H9 (cell line): Measurements from ENCODE around the gene SPRED3. TPM values are rescaled to one million over a fixed set of nuclear protein-coding genes. Genes with fewer than 3 reads are reported as not detected.

ENCODE experiments used
- DNase-seq: peaks from one replicate; pipeline ENCODE4 v3.0.0-alpha.2; 2017
- H2AFZ ChIP-seq: one replicate; pipeline ENCODE4 v1.6.1; 2013; ENCODE audit warnings: mild to moderate bottlenecking, low read length, control low read depth, moderate library complexity
- H2AK5ac ChIP-seq: 2 replicates; pipeline ENCODE4 v1.6.1; 2013; ENCODE audit warnings: low read length, control low read depth, mixed read lengths; ENCODE audit not compliant: insufficient read length
- H2BK120ac ChIP-seq: one replicate; pipeline ENCODE4 v1.6.1; 2013; ENCODE audit warnings: low read depth, mild to moderate bottlenecking, low read length, control low read depth, inconsistent platforms; ENCODE audit not compliant: poor library complexity, severe bottlenecking
- H2BK12ac ChIP-seq: 2 replicates; pipeline ENCODE4 v1.6.1; 2013; ENCODE audit warnings: low read length, control low read depth, mixed read lengths, low read depth; ENCODE audit not compliant: insufficient read length
- H2BK15ac ChIP-seq: 2 replicates; pipeline ENCODE4 v1.6.1; 2013; ENCODE audit warnings: low read depth, low read length, control low read depth
- H2BK20ac ChIP-seq: one replicate; pipeline ENCODE4 v1.6.1; 2013; ENCODE audit warnings: low read depth, mild to moderate bottlenecking, low read length, control low read depth, inconsistent platforms; ENCODE audit not compliant: poor library complexity, severe bottlenecking
- H2BK5ac ChIP-seq: 2 replicates; pipeline ENCODE4 v1.6.1; 2013; ENCODE audit warnings: low read length, control low read depth, mixed read lengths; ENCODE audit not compliant: insufficient read length
- H3K14ac ChIP-seq: 2 replicates; pipeline ENCODE4 v1.6.1; 2013; ENCODE audit warnings: low read length, control low read depth; ENCODE audit not compliant: insufficient read depth
- H3K18ac ChIP-seq: 2 replicates; pipeline ENCODE4 v1.6.1; 2013; ENCODE audit warnings: low read depth, mild to moderate bottlenecking, mixed read lengths, low read length, control low read depth; ENCODE audit not compliant: insufficient read length
- H3K23ac ChIP-seq: 2 replicates; pipeline ENCODE4 v1.6.1; 2013; ENCODE audit warnings: low read length, control low read depth, mixed read lengths, low read depth; ENCODE audit not compliant: insufficient read length
- H3K23me2 ChIP-seq: 2 replicates; pipeline ENCODE4 v1.6.1; 2013; ENCODE audit warnings: low read depth, mild to moderate bottlenecking, mixed read lengths, low read length, control low read depth; ENCODE audit not compliant: insufficient read length, poor library complexity, severe bottlenecking
- H3K27ac ChIP-seq: 2 replicates; pipeline ENCODE4 v1.5.1; 2013; ENCODE audit warnings: low read length, control low read depth, mixed read lengths, low read depth; ENCODE audit not compliant: insufficient read length
- H3K27me3 ChIP-seq: 2 replicates; pipeline ENCODE4 v1.6.1; 2013; ENCODE audit warnings: low read length, control low read depth, inconsistent platforms; ENCODE audit not compliant: insufficient read depth
- H3K4ac ChIP-seq: 2 replicates; pipeline ENCODE4 v1.6.1; 2013; ENCODE audit warnings: low read depth, mild to moderate bottlenecking, control low read depth, inconsistent platforms, low read length, moderate library complexity
- H3K4me1 ChIP-seq: 2 replicates; pipeline ENCODE4 v1.6.1; 2013; ENCODE audit warnings: low read length, control low read depth, inconsistent platforms; ENCODE audit not compliant: insufficient read depth
- H3K4me2 ChIP-seq: 2 replicates; pipeline ENCODE4 v1.6.1; 2013; ENCODE audit warnings: low read length, control low read depth, mixed read lengths; ENCODE audit not compliant: insufficient read length, insufficient read depth
- H3K56ac ChIP-seq: 2 replicates; pipeline ENCODE4 v1.6.1; 2013; ENCODE audit warnings: low read depth, mild to moderate bottlenecking, mixed read lengths, low read length, control low read depth; ENCODE audit not compliant: insufficient read length
- H3K79me1 ChIP-seq: 2 replicates; pipeline ENCODE4 v1.6.1; 2013; ENCODE audit warnings: low read depth, mild to moderate bottlenecking, moderate library complexity, low read length, control low read depth, inconsistent platforms; ENCODE audit not compliant: insufficient read depth, poor library complexity, severe bottlenecking
- H3K79me2 ChIP-seq: 2 replicates; pipeline ENCODE4 v1.6.1; 2013; ENCODE audit warnings: low read length, control low read depth, inconsistent platforms; ENCODE audit not compliant: insufficient read depth
- H3K9ac ChIP-seq: 2 replicates; pipeline ENCODE4 v1.6.1; 2013; ENCODE audit warnings: low read length, control low read depth, mixed read lengths; ENCODE audit not compliant: insufficient read length; ENCODE audit errors: extremely low read depth
- H3K9me3 ChIP-seq: one replicate; pipeline ENCODE4 v1.6.1; 2013; ENCODE audit warnings: low read depth, low read length, inconsistent platforms; ENCODE audit not compliant: control insufficient read depth
- H3T11ph ChIP-seq: one replicate; pipeline ENCODE4 v1.6.1; 2013; ENCODE audit warnings: mild to moderate bottlenecking, low read length, control low read depth, inconsistent platforms
- H4K20me1 ChIP-seq: one replicate; pipeline ENCODE4 v1.6.1; 2013; ENCODE audit not compliant: control insufficient read depth, insufficient read length, insufficient read depth
- H4K5ac ChIP-seq: 2 replicates; pipeline ENCODE4 v1.6.1; 2013; ENCODE audit warnings: low read depth, mild to moderate bottlenecking, mixed read lengths, low read length, control low read depth; ENCODE audit not compliant: insufficient read length
- H4K8ac ChIP-seq: replicated peaks from 2 replicates; pipeline ENCODE4 v1.6.1; 2013; ENCODE audit warnings: low read length, control low read depth, mixed read lengths, low read depth; ENCODE audit not compliant: insufficient read length
- H4K91ac ChIP-seq: 2 replicates; pipeline ENCODE4 v1.6.1; 2013; ENCODE audit warnings: low read depth, mild to moderate bottlenecking, moderate library complexity, mixed read lengths, low read length, control low read depth; ENCODE audit not compliant: insufficient read length
- H3K27ac Mint-ChIP-seq, 3 experiments: 2 replicates in 2 of 3; 3 replicates in 1 of 3; pipeline ENCODE4 v1.8.0; 2020 to 2021; ENCODE audit warnings: mixed read lengths in 3 of 3, mild to moderate bottlenecking in 1 of 3, moderate library complexity in 1 of 3
- H3K27me3 Mint-ChIP-seq: 2 replicates; pipeline ENCODE4 v1.8.0; 2021; ENCODE audit warnings: low read depth, mild to moderate bottlenecking, moderate library complexity, mixed read lengths
- H3K36me3 Mint-ChIP-seq, 3 experiments: 2 replicates in 2 of 3; 3 replicates in 1 of 3; pipeline ENCODE4 v1.8.0; 2020 to 2021; ENCODE audit warnings: low read depth in 3 of 3, mixed read lengths in 3 of 3; ENCODE audit not compliant: insufficient read depth in 1 of 3
- H3K4me1 Mint-ChIP-seq, 2 experiments: 2 replicates each; pipeline ENCODE4 v1.8.0; 2020; ENCODE audit warnings: mixed read lengths in 2 of 2
- H3K4me3 Mint-ChIP-seq, 2 experiments: 2 replicates in 1 of 2; 3 replicates in 1 of 2; pipeline ENCODE4 v1.8.0; 2020 to 2021; ENCODE audit warnings: mild to moderate bottlenecking in 2 of 2, mixed read lengths in 2 of 2, moderate library complexity in 1 of 2
- H3K9me3 Mint-ChIP-seq, 2 experiments: 2 replicates in 1 of 2; 3 replicates in 1 of 2; pipeline ENCODE4 v1.8.0; 2020; ENCODE audit warnings: mild to moderate bottlenecking in 2 of 2, mixed read lengths in 2 of 2, moderate library complexity in 1 of 2
- WGBS: extraction: QIAGEN DNeasy Blood & Tissue Kit; methylation state at CpG from one replicate; pipeline ENCODE4 v1.1.7; 2013; ENCODE audit warnings: missing lambda C conversion rate, low lambda C conversion rate, mixed read lengths; ENCODE audit not compliant: insufficient read length; ENCODE audit errors: extremely low coverage; 5-methylcytosine and 5-hydroxymethylcytosine counted together
- total RNA-seq: library from RNA; stranded (reverse); gene quantifications from 2 replicates; pipeline ENCODE4 v1.2.1, GENCODE V29; 2021
- TF ChIP-seq, protein P1 (sequence below): fragments of 200-600 bp; sonication (generic); conservative IDR thresholded peaks from 3 replicates; pipeline ENCODE4 v1.8.0; 2021; ENCODE audit warnings: antibody characterized with exemption, mild to moderate bottlenecking

Gene SPRED3
- total RNA-seq, 1 experiment from 2014 or later: 16.4 TPM

DNA sequence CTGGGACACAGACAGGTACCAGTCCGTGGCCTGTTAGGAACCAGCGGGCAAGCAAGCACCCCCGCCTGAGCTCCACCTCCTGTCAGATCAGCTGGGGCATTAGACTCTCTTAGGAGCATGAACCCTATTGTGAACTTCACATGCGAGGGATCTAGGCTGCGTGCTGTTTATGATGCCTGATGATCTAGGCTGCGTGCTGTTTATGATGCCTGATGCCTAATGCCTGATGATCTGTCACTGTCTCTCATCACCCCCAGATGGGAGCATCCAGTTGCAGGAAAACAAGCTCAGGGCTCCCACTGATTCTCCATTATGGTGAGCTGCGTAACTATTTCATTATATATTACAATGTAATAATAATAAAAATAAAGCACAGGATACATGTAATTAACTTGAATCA is 33.9 kb downstream of the SPRED3 start:
- Histone ChIP-seq H3K27me3 (no peaks in the 10 kb centered on the region), H3K9ac (no peak overlapping the region), H2BK12ac (no peak overlapping the region), H4K91ac (no peak overlapping the region), H4K20me1 (no peaks in the 10 kb centered on the region), H2AFZ (no peak overlapping the region), H2AK5ac (no peak overlapping the region), H3K4me1 (no peaks in the 10 kb centered on the region; the same call in 1 of the 2 replicates), H3K56ac (no peak overlapping the region), H3K79me2 (no peaks in the 10 kb centered on the region), H3K23me2 (peaks cover 11% of the 10 kb centered on the region), H3K4ac (no peak overlapping the region), H3K14ac (no peak overlapping the region), H3K27ac (no peak overlapping the region), H3K4me2 (no peak overlapping the region), H2BK120ac (no peak overlapping the region), H3K18ac (no peak overlapping the region), H4K8ac (no peak overlapping the region), H3K9me3 (no peaks in the 10 kb centered on the region), H3K79me1 (no peaks in the 10 kb centered on the region), H2BK15ac (no peak overlapping the region), H3K23ac (no peak overlapping the region), H2BK20ac (no peak overlapping the region), H3T11ph (no peak overlapping the region), H4K5ac (no peak overlapping the region), H2BK5ac (no peak overlapping the region)
- WGBS: no CpG with 5 or more reads among the region's 7 CpGs
- Mint-ChIP-seq H3K4me3 (no peak overlapping the region), H3K4me1 (peaks cover 11 to 19% of the 10 kb centered on the region in 2 experiments), H3K27ac (no peak overlapping the region; a peak in 2 of 7 replicates), H3K9me3 (no peaks in the 10 kb centered on the region), H3K36me3 (no peaks in the 10 kb centered on the region), H3K27me3 (peaks cover 26% of the 10 kb centered on the region)
- DNase-seq: no peak
- TF ChIP-seq, protein P1, sequence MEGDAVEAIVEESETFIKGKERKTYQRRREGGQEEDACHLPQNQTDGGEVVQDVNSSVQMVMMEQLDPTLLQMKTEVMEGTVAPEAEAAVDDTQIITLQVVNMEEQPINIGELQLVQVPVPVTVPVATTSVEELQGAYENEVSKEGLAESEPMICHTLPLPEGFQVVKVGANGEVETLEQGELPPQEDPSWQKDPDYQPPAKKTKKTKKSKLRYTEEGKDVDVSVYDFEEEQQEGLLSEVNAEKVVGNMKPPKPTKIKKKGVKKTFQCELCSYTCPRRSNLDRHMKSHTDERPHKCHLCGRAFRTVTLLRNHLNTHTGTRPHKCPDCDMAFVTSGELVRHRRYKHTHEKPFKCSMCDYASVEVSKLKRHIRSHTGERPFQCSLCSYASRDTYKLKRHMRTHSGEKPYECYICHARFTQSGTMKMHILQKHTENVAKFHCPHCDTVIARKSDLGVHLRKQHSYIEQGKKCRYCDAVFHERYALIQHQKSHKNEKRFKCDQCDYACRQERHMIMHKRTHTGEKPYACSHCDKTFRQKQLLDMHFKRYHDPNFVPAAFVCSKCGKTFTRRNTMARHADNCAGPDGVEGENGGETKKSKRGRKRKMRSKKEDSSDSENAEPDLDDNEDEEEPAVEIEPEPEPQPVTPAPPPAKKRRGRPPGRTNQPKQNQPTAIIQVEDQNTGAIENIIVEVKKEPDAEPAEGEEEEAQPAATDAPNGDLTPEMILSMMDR: no peak
